Skeletal muscle satellite cell (primary cell): ENCODE results near the gene PHB1.

Source experiments
- H3K27me3 ChIP-seq: 2 replicates; pipeline ENCODE4 v1.7.0; 2013; ENCODE audit warnings: low read length; ENCODE audit not compliant: control insufficient read depth, insufficient read depth
- H3K36me3 ChIP-seq: 2 replicates; pipeline ENCODE4 v1.7.0; 2013; ENCODE audit warnings: mild to moderate bottlenecking, control low read depth, low read length; ENCODE audit not compliant: insufficient read depth
- H3K4me1 ChIP-seq: 2 replicates; pipeline ENCODE4 v1.7.0; 2013; ENCODE audit warnings: low read length; ENCODE audit not compliant: control insufficient read depth, insufficient read depth
- H3K4me2 ChIP-seq: 2 replicates; pipeline ENCODE4 v1.7.0; 2013; ENCODE audit warnings: mild to moderate bottlenecking, low read length
- H3K4me3 ChIP-seq: 2 replicates; pipeline ENCODE4 v1.7.0; 2013; ENCODE audit warnings: low read length
- H3K9ac ChIP-seq: 2 replicates; pipeline ENCODE4 v1.7.0; 2013; ENCODE audit warnings: mild to moderate bottlenecking, low read depth, low read length, moderate library complexity
- H3K9me3 ChIP-seq: replicated peaks from 2 replicates; pipeline ENCODE4 v1.7.0; 2013; ENCODE audit warnings: mild to moderate bottlenecking, control low read depth, low read length

PHB1 gene

DNA sequence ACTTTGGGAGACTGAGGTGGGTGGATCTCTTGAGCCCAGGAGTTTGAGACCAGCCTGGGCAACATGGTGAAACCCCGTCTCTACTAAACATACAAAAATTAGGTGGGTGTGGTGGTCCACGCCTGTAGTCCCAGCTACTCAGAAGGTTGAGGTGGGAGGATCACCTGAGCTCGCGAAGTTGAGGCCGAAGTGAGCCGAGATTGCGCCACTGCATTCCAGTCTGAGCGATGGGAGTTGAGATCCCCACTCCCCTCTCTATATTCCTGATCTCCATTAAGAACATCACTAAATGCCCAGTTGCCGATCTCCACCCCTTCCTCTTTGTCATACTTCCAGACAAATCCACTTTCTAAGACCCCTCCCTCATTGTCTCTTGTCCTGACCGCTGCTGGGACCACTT, 28.3 kb downstream of the PHB1 start:
- peaks cover 11% of the 10 kb centered on the region for H3K4me1 ChIP-seq

DNA sequence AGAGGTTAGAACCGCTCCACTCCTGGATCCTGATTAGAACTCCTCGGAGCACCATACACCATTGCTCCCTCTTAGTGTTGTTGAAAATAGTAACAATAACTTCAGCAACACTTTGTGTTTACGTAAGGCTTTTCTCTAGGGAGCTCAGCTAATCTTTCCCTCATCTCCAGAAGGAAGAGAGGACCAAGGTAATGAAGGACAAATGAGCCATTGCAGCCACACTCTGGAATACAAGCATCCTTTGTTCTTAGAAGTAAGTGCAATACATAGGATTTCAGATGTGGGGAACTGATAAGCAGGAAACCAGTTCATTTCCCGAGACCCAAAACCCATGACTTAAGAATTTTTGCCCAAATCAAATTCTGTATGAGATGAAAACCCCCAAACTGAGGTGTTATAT, 29.7 kb downstream of the PHB1 start:
- H3K9ac ChIP-seq, result no peak overlapping the region
- peaks cover 3% of the 10 kb centered on the region for H3K4me1 ChIP-seq
- no peaks in the 10 kb centered on the region for H3K9me3 ChIP-seq
- H3K36me3 ChIP-seq, result no peaks in the 10 kb centered on the region
- H3K4me2 ChIP-seq, result no peak overlapping the region
- no peak overlapping the region for H3K4me3 ChIP-seq
- H3K27me3 ChIP-seq, result peaks cover 12% of the 10 kb centered on the region

More for the DNA sequence above, 28.3 kb downstream of the PHB1 start:
- Histone ChIP-seq H3K9ac (no peak overlapping the region), H3K27me3 (peaks cover 12% of the 10 kb centered on the region), H3K36me3 (no peaks in the 10 kb centered on the region), H3K4me2 (no peak overlapping the region), H3K9me3 (no peaks in the 10 kb centered on the region), H3K4me3 (no peak overlapping the region)

DNA sequence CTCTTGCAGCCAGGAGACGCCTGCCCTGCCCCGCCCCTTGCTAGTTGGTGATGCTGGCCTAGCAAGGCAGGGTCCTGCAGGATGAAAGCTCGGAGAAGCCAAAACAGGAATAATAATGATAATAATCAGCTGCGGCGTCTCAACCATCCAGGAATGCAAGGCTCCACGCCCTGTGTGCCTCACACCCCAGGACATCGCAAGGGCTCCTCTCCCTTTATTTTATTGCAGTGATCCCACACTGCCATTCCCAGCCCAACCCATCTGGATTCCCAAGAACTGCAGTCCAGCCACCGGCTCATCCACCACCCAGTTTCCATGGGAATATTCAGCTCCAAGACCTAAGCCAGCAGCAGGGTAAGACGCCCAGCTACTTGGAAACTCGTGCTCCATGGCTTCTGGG, 31.6 kb downstream of the PHB1 start:
- Histone ChIP-seq H3K4me3 (no peak overlapping the region), H3K36me3 (no peaks in the 10 kb centered on the region), H3K4me2 (no peak overlapping the region), H3K27me3 (peaks cover 12% of the 10 kb centered on the region), H3K9me3 (no peaks in the 10 kb centered on the region), H3K4me1 (no peaks in the 10 kb centered on the region), H3K9ac (no peak overlapping the region)

DNA sequence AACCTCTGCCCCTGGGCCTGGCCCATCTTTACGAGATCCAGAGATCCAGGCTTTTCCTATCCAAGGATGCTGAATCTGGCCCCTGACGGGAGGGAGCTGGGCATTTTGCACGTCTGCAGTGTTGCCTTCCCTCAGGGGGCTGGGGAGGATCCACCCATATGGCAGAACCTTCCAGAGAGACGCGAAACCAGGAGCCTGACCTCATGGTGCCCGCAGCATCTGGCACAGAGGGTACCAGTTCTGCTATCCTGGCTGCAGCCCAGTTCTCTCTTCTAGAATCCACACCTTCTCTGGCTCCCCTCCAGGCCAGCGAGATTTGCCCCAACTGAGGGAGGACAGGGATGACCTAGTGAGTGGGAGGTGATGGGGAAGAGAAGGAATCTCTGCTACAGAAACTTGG, 32.1 kb downstream of the PHB1 start:
- Histone ChIP-seq H3K4me3 (no peak overlapping the region), H3K36me3 (no peaks in the 10 kb centered on the region), H3K4me2 (no peak overlapping the region), H3K9ac (no peak overlapping the region), H3K27me3 (peaks cover 12% of the 10 kb centered on the region), H3K9me3 (no peaks in the 10 kb centered on the region), H3K4me1 (no peaks in the 10 kb centered on the region)

DNA sequence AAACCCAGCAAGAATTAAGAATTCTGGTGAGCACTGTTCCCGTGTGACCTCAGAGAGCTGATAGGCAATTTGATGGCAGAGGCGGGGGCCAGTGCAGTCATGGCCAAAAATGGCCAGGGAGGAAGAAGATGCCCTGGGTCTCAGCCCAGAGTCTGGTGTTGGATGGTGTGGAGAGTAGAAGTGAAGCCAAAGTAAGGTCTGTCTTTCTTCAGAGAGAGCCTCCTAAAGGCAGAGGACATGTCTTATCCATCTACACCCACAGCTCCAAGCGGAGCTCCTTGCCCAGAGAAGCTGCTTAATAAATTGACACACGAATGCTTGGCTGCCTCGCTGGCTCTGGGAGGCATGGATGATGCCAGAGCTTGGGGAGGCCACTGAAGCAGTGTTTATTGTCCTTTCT, 32.9 kb downstream of the PHB1 start:
- Histone ChIP-seq H3K4me1 (no peaks in the 10 kb centered on the region), H3K9me3 (no peaks in the 10 kb centered on the region), H3K4me2 (no peak overlapping the region), H3K9ac (no peak overlapping the region), H3K36me3 (no peaks in the 10 kb centered on the region), H3K4me3 (no peak overlapping the region), H3K27me3 (peaks cover 12% of the 10 kb centered on the region)

DNA sequence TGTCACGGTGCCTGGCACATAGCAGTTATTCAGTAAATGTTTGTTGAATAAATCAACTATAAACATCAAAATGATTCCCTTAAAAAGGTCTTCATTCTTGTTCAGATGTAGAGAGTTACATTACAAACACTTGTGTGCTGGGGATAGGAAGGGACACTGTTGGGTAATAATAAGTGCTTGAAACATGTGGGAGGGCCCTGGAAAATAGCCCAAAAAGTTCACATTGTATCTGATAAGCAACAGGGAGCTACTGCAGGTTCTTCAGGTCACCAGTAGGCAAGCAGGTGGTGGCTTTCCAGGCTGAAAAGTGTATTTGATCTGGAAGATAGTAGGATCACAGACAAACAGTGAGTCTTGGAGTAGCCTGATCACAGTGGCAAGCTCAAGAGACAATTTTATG, 33.6 kb downstream of the PHB1 start:
- H3K4me3 ChIP-seq, result no peak overlapping the region
- H3K36me3 ChIP-seq, result no peaks in the 10 kb centered on the region
- H3K9ac ChIP-seq, result no peak overlapping the region
- H3K27me3 ChIP-seq, result peaks cover 12% of the 10 kb centered on the region
- H3K9me3 ChIP-seq, result no peaks in the 10 kb centered on the region
- H3K4me2 ChIP-seq, result no peak overlapping the region
- no peaks in the 10 kb centered on the region for H3K4me1 ChIP-seq

DNA sequence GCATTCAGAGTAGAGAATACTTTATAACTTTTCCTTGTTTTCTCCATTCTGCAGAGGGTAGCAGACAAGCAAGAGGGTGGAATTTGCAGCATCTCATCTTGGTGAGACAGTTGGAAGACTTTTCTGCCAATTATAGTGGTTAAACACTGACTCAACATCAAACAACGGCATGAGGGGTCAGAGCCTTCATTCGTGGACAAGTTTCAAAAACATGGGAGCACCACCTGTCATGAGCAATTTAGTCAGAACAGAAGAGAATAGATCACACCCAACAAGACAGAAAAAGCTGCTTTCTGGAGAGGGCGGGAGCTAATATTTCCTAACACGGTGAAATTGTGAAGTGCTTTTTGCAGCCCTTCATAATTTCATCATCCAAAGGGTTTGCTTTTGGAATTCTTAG, 34.8 kb downstream of the PHB1 start:
- Histone ChIP-seq H3K36me3 (no peaks in the 10 kb centered on the region), H3K9me3 (no peaks in the 10 kb centered on the region), H3K4me2 (no peak overlapping the region)

DNA sequence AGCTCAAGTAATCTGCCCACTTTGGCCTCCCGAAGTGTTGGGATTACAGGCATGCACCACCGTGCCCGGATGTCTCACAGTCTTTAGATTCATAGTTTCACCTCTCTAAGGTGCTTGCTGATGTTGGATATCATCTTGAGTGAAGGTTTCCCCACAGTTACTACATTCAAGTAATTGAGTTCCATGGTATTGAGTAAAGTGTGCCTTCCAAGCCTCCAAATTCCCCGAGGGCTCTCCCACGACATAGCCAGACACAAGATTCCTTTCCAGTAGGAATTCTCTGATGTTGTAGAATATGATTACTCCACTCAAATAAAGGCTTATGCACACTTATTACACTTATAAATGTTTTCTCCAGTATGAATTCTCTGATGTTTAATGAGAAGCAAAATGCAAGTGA, 36.4 kb downstream of the PHB1 start:
- Histone ChIP-seq H3K36me3 (no peaks in the 10 kb centered on the region), H3K9me3 (no peaks in the 10 kb centered on the region), H3K4me3 (no peak overlapping the region), H3K27me3 (peaks cover 10% of the 10 kb centered on the region), H3K4me1 (no peaks in the 10 kb centered on the region), H3K9ac (no peak overlapping the region), H3K4me2 (no peak overlapping the region)

More for the DNA sequence above, 34.8 kb downstream of the PHB1 start:
- H3K4me3 ChIP-seq, result no peak overlapping the region
- H3K4me1 ChIP-seq, result no peaks in the 10 kb centered on the region
- H3K9ac ChIP-seq, result no peak overlapping the region
- peaks cover 12% of the 10 kb centered on the region for H3K27me3 ChIP-seq

DNA sequence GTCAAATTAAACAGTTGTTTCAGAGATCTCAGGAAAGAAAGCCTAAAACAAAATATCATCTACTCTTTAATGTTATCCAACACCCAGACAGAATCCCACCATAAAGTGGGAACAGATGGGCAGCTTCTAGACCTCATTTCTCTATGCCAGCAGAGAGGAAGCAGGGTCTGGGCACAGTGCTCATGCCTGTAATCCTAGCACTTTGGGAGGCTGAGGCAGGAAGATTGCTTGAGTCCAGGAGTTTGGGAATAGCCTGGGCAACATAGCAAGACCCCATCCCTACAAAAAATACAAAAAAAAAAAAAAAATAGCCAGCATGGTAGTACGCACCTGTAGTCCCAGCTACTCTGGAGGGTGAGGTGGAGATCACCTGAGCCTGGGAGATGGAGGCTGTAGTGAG, 39.1 kb downstream of the PHB1 start:
- H3K4me1 ChIP-seq, result no peaks in the 10 kb centered on the region
- H3K9ac ChIP-seq, result no peak overlapping the region
- H3K27me3 ChIP-seq, result no peaks in the 10 kb centered on the region
- no peaks in the 10 kb centered on the region for H3K9me3 ChIP-seq
- H3K36me3 ChIP-seq, result no peaks in the 10 kb centered on the region
- H3K4me2 ChIP-seq, result no peak overlapping the region
- no peak overlapping the region for H3K4me3 ChIP-seq

DNA sequence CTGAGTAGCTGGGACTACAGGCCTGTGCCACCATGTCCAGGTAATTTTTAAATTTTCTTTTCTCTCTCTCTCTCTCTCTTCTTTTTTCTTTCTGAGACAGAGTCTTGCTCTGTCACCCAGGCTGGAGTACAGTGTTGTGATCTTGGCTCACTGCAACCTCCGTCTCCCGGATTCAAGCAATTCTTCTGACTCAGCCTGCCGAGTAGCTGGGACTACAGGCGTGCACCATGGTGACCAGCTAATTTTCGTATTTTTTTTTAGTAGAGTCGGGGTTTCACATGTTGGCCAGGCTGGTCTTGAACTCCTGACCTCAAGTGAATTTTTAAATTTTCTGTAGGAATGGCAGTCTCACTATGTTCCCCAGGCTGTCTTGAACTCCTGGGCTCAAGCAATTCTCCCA, 41.6 kb downstream of the PHB1 start:
- H3K4me1 ChIP-seq, result no peaks in the 10 kb centered on the region
- H3K9me3 ChIP-seq, result no peaks in the 10 kb centered on the region
- H3K36me3 ChIP-seq, result no peaks in the 10 kb centered on the region
- no peak overlapping the region for H3K9ac ChIP-seq
- H3K4me3 ChIP-seq, result no peak overlapping the region
- H3K27me3 ChIP-seq, result no peaks in the 10 kb centered on the region
- no peak overlapping the region for H3K4me2 ChIP-seq

DNA sequence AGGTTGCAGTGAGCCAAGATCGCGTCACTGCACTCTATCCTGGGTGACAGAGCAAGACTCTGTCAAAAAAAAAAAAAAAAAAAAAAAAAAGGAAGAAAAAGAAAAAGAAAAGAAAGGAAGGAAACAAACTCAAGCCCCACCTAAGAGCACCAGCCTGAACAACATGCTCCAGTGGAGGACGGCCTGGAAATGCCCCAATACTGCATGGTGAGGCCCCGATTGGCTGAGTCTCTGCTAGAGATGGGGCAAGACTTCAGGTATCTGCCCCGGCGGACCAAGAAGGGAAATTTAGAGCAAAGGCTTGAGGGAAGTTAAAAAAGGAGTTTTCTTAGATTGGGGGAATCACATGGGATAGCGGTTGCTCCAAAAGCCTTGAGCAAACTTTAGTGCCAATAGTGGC, 42.3 kb downstream of the PHB1 start:
- no peaks in the 10 kb centered on the region for H3K9me3 ChIP-seq
- no peak overlapping the region for H3K4me2 ChIP-seq
- H3K4me3 ChIP-seq, result no peak overlapping the region
- no peaks in the 10 kb centered on the region for H3K4me1 ChIP-seq
- no peak overlapping the region for H3K9ac ChIP-seq
- H3K27me3 ChIP-seq, result no peaks in the 10 kb centered on the region
- H3K36me3 ChIP-seq, result no peaks in the 10 kb centered on the region

DNA sequence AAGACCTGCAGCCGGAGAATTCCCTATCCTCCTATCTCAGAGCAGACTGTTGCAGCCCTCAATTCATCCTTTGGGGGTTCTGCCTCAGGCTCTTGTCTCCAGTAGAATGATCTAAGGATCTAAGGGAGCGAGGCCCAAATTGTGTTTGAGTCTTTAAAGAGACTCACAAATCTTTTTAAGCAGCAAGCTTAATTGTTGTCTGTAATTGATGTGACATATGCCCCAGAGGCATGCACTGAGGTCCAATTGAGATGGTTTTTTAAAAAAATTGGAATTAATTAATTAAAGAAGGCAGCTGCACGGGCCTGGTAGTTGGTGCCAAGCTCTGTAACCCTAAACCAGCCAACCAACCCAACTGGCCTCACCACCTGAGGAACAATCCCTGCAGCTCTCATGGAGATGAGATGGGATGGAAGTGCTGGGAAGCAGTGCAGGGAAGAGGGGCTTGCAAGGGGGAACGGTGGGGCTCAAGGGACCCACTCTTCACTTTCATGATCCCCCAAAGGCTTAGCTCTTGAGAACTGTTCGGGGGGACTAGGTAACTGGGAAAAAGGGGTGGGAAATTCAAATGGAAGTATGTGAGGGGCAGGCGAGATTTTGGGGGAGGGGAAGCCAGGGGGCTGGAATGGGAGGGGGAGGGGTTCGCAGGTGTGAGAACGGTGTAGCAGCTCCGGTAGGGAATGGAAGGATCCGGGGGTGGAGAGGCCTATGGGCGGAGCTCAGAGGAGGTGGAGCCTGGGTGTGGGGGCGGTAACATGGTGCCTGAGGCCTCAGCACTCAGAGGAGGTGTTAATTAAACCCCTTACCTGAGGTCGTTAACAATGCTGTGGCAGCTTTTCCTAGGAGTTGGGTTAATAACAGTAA, 43.5 kb downstream of the PHB1 start:
- Histone ChIP-seq H3K27me3 (no peaks in the 10 kb centered on the region), H3K9me3 (no peaks in the 10 kb centered on the region), H3K4me1 (no peaks in the 10 kb centered on the region), H3K4me3 (no peak overlapping the region), H3K4me2 (no peak overlapping the region), H3K36me3 (no peaks in the 10 kb centered on the region), H3K9ac (no peak overlapping the region)
